ENCODE measurements around the gene SZT2. TPM values are rescaled to one million over a fixed set of nuclear protein-coding genes. Genes with fewer than 3 reads are reported as not detected.

SZT2 gene
- total RNA-seq, 1 donor, result 35.4 TPM

DNA sequence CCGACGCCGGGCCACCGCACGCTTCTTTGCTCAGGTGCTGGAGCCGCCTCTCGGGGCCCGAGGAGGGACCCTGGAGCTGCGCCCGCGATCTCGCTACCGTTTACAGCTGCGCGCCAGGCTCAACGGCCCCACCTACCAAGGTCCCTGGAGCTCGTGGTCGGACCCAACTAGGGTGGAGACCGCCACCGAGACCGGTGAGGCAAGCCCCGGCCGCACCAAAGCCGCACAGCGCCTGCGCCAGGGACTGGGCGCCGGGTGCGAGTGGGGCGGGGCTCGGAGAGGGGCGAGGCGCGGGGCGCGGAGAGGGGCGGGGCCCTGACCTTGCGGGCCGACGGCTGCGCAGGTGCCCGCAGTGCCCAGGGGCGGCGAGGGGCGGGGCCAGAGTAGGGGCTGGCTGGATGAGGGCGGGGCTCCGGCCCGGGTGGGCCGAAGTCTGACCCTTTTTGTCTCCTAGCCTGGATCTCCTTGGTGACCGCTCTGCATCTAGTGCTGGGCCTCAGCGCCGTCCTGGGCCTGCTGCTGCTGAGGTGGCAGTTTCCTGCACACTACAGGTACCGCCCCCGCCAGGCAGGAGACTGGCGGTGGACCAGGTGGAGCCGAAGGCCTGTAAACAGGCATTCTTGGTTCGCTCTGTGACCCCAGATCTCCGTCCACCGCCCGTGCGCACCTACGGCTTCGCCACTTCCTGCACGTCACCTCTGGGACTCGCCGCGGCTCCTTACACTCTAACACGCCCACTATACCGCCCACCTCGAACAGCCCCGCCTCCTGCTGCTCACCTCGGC, 40.7 kb upstream of the SZT2 start:
- DNase-seq (ENCODE audit: low read depth), result peak; percentile 54
- TF ChIP-seq, protein P1, sequence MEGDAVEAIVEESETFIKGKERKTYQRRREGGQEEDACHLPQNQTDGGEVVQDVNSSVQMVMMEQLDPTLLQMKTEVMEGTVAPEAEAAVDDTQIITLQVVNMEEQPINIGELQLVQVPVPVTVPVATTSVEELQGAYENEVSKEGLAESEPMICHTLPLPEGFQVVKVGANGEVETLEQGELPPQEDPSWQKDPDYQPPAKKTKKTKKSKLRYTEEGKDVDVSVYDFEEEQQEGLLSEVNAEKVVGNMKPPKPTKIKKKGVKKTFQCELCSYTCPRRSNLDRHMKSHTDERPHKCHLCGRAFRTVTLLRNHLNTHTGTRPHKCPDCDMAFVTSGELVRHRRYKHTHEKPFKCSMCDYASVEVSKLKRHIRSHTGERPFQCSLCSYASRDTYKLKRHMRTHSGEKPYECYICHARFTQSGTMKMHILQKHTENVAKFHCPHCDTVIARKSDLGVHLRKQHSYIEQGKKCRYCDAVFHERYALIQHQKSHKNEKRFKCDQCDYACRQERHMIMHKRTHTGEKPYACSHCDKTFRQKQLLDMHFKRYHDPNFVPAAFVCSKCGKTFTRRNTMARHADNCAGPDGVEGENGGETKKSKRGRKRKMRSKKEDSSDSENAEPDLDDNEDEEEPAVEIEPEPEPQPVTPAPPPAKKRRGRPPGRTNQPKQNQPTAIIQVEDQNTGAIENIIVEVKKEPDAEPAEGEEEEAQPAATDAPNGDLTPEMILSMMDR (IDR thresholded peaks at IDR 0.05; ENCODE audit: insufficient read depth, low read depth, low read length), result no peak
- H3K4me3 ChIP-seq (ENCODE audit: low read depth, low read length), result peak overlapping the region; percentile 63

DNA sequence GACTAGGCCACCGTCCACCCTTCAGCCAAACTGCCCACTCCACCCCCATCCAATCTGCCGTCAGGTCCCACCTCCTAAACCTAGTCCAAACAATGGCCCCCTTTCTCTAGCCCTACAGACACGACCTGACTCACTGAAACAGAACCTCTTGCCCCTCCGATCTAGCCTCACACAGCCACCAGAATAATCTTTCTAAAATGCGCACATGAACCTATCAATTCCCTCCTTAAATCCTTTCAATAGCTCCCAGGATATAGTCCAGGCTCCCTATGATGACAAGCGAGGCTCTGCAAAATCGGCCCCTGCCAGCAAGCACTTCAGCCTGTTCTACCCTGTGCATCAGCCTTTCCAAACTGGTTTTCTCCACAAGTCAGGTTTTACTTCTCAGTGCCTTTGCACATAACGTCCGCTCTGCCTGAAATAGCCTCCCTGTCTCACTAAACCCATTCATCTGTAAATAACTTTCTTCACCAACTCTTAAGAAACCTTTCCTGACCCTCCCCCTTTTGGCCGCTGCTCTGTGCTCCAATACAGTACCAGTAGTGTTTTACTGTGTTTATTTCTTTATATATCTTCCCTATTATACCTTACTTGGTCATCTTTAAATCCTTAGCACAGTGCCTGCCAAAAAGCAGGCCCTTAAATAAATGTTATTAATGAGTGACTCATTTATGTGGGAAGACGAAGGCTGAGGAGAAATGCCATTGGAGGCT, 39.9 kb upstream of the SZT2 start:
- DNase-seq (ENCODE audit: low read depth), result peak; percentile 60

DNA sequence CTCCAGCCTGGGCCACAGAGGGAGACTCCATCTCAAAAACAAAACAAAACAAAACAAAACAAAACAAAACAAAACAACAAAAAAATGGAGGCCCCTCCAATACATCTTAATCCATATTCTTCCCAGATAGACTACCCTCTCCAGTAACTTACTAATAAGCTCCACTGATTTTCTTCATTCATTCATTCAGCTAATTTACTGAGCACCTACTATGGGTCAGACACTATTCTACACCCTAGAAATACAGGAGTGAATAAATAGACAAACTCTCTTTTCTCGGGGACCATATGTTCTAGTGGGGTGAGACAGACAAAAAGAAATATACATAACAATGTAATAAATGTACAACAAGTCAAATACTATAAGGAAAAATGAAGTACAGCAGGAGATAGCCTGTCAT, 38.7 kb upstream of the SZT2 start:
- TF ChIP-seq, protein P1 (IDR thresholded peaks at IDR 0.05; ENCODE audit: insufficient read depth, low read depth, low read length), result no peak
- DNase-seq (ENCODE audit: low read depth), result no peak
- H3K4me3 ChIP-seq (ENCODE audit: low read depth, low read length), result no peak overlapping the region

More for the DNA sequence above, 39.9 kb upstream of the SZT2 start:
- TF ChIP-seq, protein P1 (IDR thresholded peaks at IDR 0.05; ENCODE audit: insufficient read depth, low read depth, low read length), result no peak
- H3K4me3 ChIP-seq (ENCODE audit: low read depth, low read length), result peak overlapping the region; percentile 63

DNA sequence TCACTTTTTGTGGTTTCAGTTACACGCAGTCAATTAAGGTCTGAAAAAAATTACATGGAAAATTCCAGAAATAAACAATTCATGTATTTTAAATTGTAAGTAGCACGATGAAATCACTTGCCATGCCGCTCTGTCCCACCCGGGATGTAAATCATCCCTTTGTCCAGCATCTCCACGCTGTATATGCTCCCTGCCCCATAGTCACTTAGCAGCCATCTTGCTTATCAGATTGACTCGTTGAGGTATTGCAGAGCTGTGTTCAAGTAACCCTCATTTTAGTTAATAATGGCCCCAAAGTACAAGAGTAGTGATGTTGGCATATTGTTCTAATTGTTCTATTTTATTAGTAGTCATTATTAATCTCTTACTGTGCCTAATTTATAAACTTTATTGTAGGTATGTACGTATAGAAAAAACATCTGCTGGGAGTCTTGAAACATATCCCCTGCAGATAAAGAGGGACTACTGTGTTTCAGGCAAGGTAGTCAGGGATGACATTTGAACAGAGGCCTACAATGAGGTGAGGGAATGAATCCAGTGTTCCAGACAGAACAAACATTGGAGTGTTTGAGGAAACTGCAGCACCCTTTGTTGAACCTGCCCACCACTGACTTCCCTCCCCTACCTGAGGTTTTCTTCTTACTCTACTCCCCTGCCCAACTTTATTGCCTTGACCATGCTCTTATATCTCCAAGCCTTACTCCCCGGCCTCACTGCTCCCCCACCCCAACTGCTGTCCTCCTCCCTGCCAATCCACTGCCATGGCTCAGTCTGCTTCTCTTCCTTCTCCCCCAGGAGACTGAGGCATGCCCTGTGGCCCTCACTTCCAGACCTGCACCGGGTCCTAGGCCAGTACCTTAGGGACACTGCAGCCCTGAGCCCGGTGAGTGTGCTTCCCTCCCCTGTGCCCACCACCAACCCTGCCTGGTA, 38.0 kb upstream of the SZT2 start:
- TF ChIP-seq, protein P1 (IDR thresholded peaks at IDR 0.05; ENCODE audit: insufficient read depth, low read depth, low read length), result no peak
- H3K4me3 ChIP-seq (ENCODE audit: low read depth, low read length), result no peak overlapping the region
- no peak for DNase-seq (ENCODE audit: low read depth)

DNA sequence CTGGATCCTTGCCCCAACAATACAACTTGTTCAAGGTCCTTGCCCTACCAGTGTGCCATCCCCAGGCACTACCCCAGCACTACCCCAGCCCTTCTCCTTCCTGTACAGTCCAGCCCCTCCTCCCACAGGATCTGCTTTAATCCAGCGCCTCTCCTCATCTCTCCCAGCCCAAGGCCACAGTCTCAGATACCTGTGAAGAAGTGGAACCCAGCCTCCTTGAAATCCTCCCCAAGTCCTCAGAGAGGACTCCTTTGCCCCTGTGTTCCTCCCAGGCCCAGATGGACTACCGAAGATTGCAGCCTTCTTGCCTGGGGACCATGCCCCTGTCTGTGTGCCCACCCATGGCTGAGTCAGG, 37.4 kb upstream of the SZT2 start:
- H3K4me3 ChIP-seq (ENCODE audit: low read depth, low read length), result no peak overlapping the region
- TF ChIP-seq, protein P1 (IDR thresholded peaks at IDR 0.05; ENCODE audit: insufficient read depth, low read depth, low read length), result no peak
- no peak for DNase-seq (ENCODE audit: low read depth)

DNA sequence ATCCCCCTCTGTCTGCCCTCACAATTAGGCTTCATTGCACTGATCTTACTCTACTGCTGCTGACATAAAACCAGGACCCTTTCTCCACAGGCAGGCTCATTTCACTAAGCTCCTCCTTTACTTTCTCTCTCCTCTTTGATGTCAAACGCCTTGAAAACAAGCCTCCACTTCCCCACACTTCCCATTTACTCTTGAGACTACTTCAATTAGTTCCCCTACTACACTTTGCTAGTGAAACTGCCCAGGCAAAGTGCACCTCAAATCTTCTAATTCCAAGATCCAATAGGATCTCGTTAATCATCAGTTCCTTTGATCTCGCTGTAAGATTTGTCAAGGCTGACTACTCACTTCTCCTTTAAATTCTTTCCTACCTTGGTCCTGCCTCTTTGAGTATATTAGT, 36.8 kb upstream of the SZT2 start:
- no peak for DNase-seq (ENCODE audit: low read depth)
- TF ChIP-seq, protein P1 (IDR thresholded peaks at IDR 0.05; ENCODE audit: insufficient read depth, low read depth, low read length), result no peak
- H3K4me3 ChIP-seq (ENCODE audit: low read depth, low read length), result no peak overlapping the region

Data from fibroblast of villous mesenchyme (primary cell).